ENCODE results near the gene GUK1. TPM values are rescaled to one million over a fixed set of nuclear protein-coding genes. Genes with fewer than 3 reads are reported as not detected.

The GUK1 gene
- total and polyA plus RNA-seq, 11 donors: 142 to 358 (median 176) TPM

DNA sequence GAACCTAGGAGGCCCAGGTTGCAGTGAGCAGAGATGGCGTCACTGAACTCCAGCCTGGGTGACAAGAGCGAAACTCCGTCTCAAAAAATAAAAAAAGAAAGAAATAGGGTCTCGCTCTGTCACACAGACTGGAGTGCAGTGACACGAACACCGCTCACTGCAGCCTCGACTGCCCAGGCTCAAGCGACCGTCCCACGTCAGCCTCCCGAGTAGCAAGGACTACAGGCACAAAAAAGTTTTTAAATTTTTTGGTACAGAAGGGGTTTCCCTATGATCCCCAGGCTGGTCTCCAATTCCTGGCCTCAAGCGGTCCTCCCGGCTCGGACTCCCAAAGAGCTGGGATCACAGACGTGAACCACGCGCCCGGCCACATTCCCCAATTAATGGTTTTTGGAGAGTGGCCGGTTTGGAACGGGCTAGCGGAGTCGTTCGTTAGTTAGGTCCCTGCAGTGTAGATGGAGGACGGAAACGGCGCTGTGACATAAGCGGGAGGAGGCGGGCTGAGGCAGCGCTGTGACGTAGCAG is 611 bp upstream of the GUK1 start:
- WGBS, 4 donors: 20 to 33% (median 24%) methylated on average over 28 to 30 of the region's 30 CpGs
- DNase-seq: no peak

DNA sequence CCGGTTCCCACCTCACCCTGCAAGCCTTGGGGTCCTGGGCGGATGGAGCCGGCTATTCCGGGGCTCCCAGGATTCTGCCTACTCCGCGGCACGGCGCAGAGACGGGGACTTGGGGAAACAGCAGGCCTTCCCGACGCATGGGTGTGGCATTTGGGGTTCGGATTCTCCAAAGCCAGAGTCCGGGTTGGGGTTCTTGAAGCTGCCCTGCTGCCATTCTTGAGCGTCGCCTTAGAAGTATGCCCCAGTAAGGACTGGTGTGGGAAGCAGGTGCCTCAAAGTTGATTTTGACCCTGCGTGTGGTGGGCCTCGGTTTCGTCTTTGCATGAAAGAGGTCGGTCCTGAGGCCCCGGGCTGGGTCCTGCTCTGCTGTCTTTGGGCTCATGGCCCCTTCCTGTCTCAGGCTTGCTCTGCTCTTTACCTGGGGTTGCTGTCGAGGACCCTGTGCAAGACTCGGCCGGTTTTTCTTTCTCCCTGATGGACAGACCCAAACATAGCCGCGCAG is 696 bp downstream of the GUK1 start:
- Histone ChIP-seq H3K9me3 (no peaks in the 10 kb centered on the region), H3K36me3 (peaks cover 0 to 24% (median 8%) of the 10 kb centered on the region in 9 donors), H3K4me3 (peak overlapping the region; percentile 84 to 100 (median 93)), H3K27ac (peak overlapping the region; percentile 87 to 100 (median 99)), H3K27me3 (no peaks in the 10 kb centered on the region), H3K4me1 (peaks cover 14 to 53% (median 44%) of the 10 kb centered on the region in 12 donors)
- WGBS, 4 donors: 4 to 10% (median 6%) methylated on average over 14 to 25 of the region's 25 CpGs
- TF ChIP-seq POLR2A (IDR thresholded peaks at IDR 0.05): no peak
- TF ChIP-seq, protein P1, sequence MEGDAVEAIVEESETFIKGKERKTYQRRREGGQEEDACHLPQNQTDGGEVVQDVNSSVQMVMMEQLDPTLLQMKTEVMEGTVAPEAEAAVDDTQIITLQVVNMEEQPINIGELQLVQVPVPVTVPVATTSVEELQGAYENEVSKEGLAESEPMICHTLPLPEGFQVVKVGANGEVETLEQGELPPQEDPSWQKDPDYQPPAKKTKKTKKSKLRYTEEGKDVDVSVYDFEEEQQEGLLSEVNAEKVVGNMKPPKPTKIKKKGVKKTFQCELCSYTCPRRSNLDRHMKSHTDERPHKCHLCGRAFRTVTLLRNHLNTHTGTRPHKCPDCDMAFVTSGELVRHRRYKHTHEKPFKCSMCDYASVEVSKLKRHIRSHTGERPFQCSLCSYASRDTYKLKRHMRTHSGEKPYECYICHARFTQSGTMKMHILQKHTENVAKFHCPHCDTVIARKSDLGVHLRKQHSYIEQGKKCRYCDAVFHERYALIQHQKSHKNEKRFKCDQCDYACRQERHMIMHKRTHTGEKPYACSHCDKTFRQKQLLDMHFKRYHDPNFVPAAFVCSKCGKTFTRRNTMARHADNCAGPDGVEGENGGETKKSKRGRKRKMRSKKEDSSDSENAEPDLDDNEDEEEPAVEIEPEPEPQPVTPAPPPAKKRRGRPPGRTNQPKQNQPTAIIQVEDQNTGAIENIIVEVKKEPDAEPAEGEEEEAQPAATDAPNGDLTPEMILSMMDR (IDR thresholded peaks at IDR 0.05): no peak
- intact Hi-C loops (cut with DNase I): loop anchor here in 8 of 10 donors (1.0 to 2.0 kb wide), 4 partner anchors 22 to 32 kb away; partner anchors contain the start of genes IBA57 (in 7 of the 8) and MRPL55 (in 1 of the 8)
- ATAC-seq (no peak), DNase-seq (peak in 1 of 5 donors; percentile 31)

More for the DNA sequence above, 611 bp upstream of the GUK1 start:
- Histone ChIP-seq H3K36me3 (peaks cover 0 to 15% (median 0%) of the 10 kb centered on the region in 9 donors), H3K4me3 (peak overlapping the region in 11 of 12 donors; percentile 84 to 100 (median 93)), H3K27ac (peak overlapping the region; percentile 64 to 100 (median 99)), H3K9me3 (no peaks in the 10 kb centered on the region), H3K27me3 (no peaks in the 10 kb centered on the region), H3K4me1 (peaks cover 14 to 48% (median 37%) of the 10 kb centered on the region in 12 donors)
- ATAC-seq: no peak
- TF ChIP-seq, protein P1 (IDR thresholded peaks at IDR 0.05): no peak
- no peak for TF ChIP-seq POLR2A (IDR thresholded peaks at IDR 0.05)
- intact Hi-C loops (cut with DNase I): loop anchor here in 5 of 10 donors (1.0 to 10.0 kb wide), 5 partner anchors 30 to 355 kb away; partner anchors contain the start of gene MRPL55 (in 1 of the 5)

DNA sequence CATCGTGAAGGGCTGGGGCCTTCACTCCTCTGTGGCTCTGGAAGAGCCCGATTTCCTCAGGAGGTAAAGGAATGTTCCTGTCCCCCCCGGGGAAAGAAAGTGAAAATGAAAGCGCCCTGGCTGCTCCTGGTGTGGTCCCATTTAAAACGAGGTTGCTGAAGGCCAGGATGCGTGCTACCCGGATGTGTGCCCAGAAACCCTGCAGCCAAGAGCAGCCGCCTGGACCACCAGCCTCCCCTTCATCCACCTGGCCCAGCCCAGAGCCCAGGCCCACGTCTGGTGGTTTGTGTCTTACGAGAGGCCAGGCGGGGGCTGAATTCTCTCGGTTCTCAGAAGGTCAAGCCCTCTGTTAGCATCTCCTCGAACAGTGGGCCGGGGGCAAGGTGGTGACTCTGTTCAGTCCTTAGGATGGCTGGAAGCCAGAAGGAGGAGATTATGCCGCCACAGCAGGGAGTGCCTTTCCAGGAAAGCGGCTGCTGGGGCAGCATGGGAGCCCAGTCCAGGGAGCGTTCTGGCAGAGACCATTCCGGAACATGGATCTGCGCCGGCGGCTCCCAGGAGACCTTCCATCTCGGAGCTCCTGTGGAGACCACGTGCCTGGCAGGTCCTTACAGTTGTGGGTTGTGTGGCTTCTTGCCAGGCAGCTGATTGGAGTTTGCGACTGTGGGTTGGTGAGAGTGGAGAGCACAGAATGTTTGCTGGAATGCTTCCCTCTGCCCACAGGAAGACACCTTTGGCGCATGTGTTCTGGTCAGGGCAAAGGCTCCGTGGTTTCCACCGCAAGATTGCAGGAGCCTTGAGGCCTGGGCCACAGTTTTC is 1.4 kb downstream of the GUK1 start:
- H3K9me3 ChIP-seq: no peaks in the 10 kb centered on the region
- H3K4me3 ChIP-seq: peak overlapping the region; percentile 84 to 100 (median 93)
- DNase-seq (peak; percentile 77 to 85 (median 80)), ATAC-seq (peak in 2 of 4 donors; percentile 18 to 26)
- peaks cover 0 to 29% (median 11%) of the 10 kb centered on the region in 9 donors for H3K36me3 ChIP-seq
- no peak for TF ChIP-seq POLR2A (IDR thresholded peaks at IDR 0.05)
- TF ChIP-seq, protein P1 (IDR thresholded peaks at IDR 0.05): no peak
- H3K27me3 ChIP-seq: no peaks in the 10 kb centered on the region
- 19 to 30% (median 26%) methylated on average over 16 to 27 of the region's 27 CpGs for WGBS, 4 donors
- peak overlapping the region; percentile 87 to 100 (median 99) for H3K27ac ChIP-seq
- intact Hi-C loops (cut with DNase I): loop anchor here in 5 of 10 donors (1.0 to 2.0 kb wide), 4 partner anchors 21 to 33 kb away; partner anchors contain the start of genes IBA57 (in 4 of the 5) and MRPL55 (in 1 of the 5)
- H3K4me1 ChIP-seq: peaks cover 14 to 59% (median 44%) of the 10 kb centered on the region in 12 donors
